ENCODE data around the gene RSPO1. TPM values are rescaled to one million over a fixed set of nuclear protein-coding genes. Genes with fewer than 3 reads are reported as not detected.

Gene RSPO1
- total and polyA plus RNA-seq, 10 of the 15 experiments (the other 5 are each of a cell fraction or from before 2014, with no cell fraction given): not detected

DNA sequence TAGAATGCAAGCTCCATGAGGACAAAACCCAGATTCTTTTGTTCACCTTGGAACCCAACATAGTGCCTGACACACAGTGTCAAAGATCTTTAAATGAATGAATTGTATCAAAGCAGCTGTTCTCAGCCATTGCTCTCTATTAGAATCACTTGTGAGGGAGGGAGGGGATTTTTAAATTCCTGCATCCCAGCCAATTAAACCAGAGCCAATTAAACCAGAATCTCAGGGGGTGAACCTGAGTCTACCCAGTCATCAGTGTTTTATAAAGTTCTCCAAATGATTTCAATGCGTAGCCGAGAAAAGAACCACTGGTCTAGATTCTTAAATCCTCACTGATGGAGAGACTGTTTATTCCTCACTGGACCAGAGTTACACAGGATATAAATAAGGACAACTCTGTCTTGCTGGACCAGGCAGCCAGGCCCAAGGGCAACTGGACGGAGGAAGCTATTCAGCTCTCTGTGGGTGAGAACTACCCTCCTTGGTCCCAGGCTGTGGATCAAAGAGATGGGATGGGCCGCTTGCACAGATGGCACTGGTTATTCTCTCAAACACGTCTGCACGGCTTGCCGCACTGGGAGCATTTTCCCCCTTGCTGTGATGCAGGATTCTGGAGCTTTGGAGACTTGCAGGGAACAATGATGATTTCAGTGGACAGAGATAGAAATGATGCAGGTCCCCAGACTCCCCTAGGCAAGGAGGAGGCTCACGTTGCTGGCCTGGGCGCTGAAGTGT lies 37.6 kb upstream of the RSPO1 start:
- Histone ChIP-seq H3K9ac (ENCODE audit: control insufficient read depth, insufficient read depth, low read length) (no peak overlapping the region), H3K9me3 (replicated peaks; ENCODE audit: control insufficient read depth, insufficient read depth, low read length) (no peaks in the 10 kb centered on the region), H3K27me3 (replicated peaks in 1 of 2; ENCODE audit: control insufficient read depth in 2 of 2, insufficient read depth in 2 of 2, low read length in 1 of 2) (no peaks in the 10 kb centered on the region; a peak in 1 of 4 replicates), H3K4me3 (no peak overlapping the region), H4K20me1 (ENCODE audit: control insufficient read depth, insufficient read depth) (no peaks in the 10 kb centered on the region), H2AFZ (ENCODE audit: control insufficient read depth, low read depth, low read length) (no peak overlapping the region), H3K4me1 (ENCODE audit: control insufficient read depth, insufficient read depth, low read length) (peaks cover 23% of the 10 kb centered on the region), H3K79me2 (ENCODE audit: control insufficient read depth, insufficient read depth, low read length) (no peaks in the 10 kb centered on the region), H3K27ac (ENCODE audit: control insufficient read depth, insufficient read depth) (no peak overlapping the region), H3K36me3 (ENCODE audit: control insufficient read depth in 2 of 2, insufficient read depth in 2 of 2, low read length in 1 of 2) (no peaks in the 10 kb centered on the region), H3K4me2 (ENCODE audit: control insufficient read depth, insufficient read depth) (no peak overlapping the region)
- in situ Hi-C loops (cut with MboI) (no loop called here), intact Hi-C loops (cut with micrococcal nuclease; ENCODE audit: unreplicated experiment) (no loop called here)
- DNase-seq (ENCODE audit: low read depth, low spot score) (no peak), ATAC-seq (no peak), FAIRE-seq (no peak)
- ChIA-PET CTCF (interaction anchor here (0.6 to 21.1 kb wide), 4 partner anchors 11 to 184 kb away, joined by 3 to 521 read pairs (median 18); partner anchors contain the start of gene GNL2), POLR2A (no interaction called here), RAD21 (ENCODE audit: unreplicated experiment) (interaction anchor here (1.1 kb wide), 1 partner anchor 10 kb away, joined by 3 read pairs; no protein-coding TSS in a partner anchor), SMC1A (ENCODE audit: uncharacterized antibody, unreplicated experiment) (interaction anchor here (1.2 to 2.2 kb wide), 2 partner anchors 10 to 185 kb away, joined by 3 to 5 read pairs; no protein-coding TSS in a partner anchor)
- 54% methylated on average over 9 of the region's 9 CpGs for WGBS (ENCODE audit: insufficient coverage, insufficient replicate concordance, low lambda C conversion rate, missing lambda C conversion rate)
- no TSS peak for BruUV-seq (replicated peaks)
- TF ChIP-seq HDAC2 (IDR thresholded peaks at IDR 0.05): no peak
- TF ChIP-seq POLR2A (IDR thresholded peaks at IDR 0.05; ENCODE audit: low read depth, low read length): no peak
- TF ChIP-seq SMARCA5 (IDR thresholded peaks at IDR 0.05): no peak
- no peak for TF ChIP-seq BHLHE40 (IDR thresholded peaks at IDR 0.05; ENCODE audit: borderline replicate concordance in 1 of 2, low read depth in 2 of 2, low read length in 1 of 2)
- TF ChIP-seq HDAC6 (IDR thresholded peaks at IDR 0.05; ENCODE audit: unreplicated experiment): no peak
- no peak for TF ChIP-seq ZBTB33 (IDR thresholded peaks at IDR 0.05)
- TF ChIP-seq CHD2 (IDR thresholded peaks at IDR 0.05; ENCODE audit: borderline replicate concordance, low read depth, low read length): no peak
- no peak for TF ChIP-seq IKZF2 (IDR thresholded peaks at IDR 0.05)
- no peak for TF ChIP-seq CREB1 (IDR thresholded peaks at IDR 0.05; ENCODE audit: low read depth)
- TF ChIP-seq EZH2 (IDR thresholded peaks at IDR 0.05; ENCODE audit: borderline replicate concordance, control insufficient read depth, low read depth, low read length): no peak
- TF ChIP-seq, protein P1, sequence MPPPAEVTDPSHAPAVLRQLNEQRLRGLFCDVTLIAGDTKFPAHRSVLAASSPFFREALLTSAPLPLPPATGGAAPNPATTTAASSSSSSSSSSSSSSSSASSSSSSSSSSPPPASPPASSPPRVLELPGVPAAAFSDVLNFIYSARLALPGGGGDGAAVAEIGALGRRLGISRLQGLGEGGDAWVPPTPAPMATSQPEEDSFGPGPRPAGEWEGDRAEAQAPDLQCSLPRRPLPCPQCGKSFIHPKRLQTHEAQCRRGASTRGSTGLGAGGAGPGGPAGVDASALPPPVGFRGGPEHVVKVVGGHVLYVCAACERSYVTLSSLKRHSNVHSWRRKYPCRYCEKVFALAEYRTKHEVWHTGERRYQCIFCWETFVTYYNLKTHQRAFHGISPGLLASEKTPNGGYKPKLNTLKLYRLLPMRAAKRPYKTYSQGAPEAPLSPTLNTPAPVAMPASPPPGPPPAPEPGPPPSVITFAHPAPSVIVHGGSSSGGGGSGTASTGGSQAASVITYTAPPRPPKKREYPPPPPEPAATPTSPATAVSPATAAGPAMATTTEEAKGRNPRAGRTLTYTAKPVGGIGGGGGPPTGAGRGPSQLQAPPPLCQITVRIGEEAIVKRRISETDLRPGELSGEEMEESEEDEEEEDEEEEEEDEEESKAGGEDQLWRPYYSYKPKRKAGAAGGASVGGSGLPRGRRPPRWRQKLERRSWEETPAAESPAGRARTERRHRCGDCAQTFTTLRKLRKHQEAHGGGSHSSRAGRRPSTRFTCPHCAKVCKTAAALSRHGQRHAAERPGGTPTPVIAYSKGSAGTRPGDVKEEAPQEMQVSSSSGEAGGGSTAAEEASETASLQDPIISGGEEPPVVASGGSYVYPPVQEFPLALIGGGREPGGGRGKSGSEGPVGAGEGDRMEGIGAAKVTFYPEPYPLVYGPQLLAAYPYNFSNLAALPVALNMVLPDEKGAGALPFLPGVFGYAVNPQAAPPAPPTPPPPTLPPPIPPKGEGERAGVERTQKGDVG (CRISPR knock-in tag; IDR thresholded peaks at IDR 0.05): no peak
- no peak for TF ChIP-seq TCF12 (IDR thresholded peaks at IDR 0.05; ENCODE audit: low read depth, low read length)
- TF ChIP-seq EGR1 (IDR thresholded peaks at IDR 0.05; ENCODE audit: borderline replicate concordance in 1 of 2, low read depth in 2 of 2, low read length in 2 of 2): no peak
- no peak for TF ChIP-seq SIX5 (IDR thresholded peaks at IDR 0.05; ENCODE audit: low read depth, low read length, severe bottlenecking)
- no peak for TF ChIP-seq ZNF207 (IDR thresholded peaks at IDR 0.05; ENCODE audit: borderline replicate concordance)
- no peak for TF ChIP-seq STAT1 (conservative IDR thresholded peaks at IDR 0.05)
- TF ChIP-seq CHD4 (IDR thresholded peaks at IDR 0.05): no peak
